ENCODE data around the gene HOXD10.

The HOXD10 gene

GRCh38 chr2:176137252-176137580 lies 20.6 kb downstream of the HOXD10 start:
- no peak for DNase-seq

- DNase-seq: no peak
Observed at GRCh38 chr2:176137906-176138305, 21.3 kb downstream of the HOXD10 start.

- no peak for DNase-seq
Observed at GRCh38 chr2:176138526-176138922, 21.9 kb downstream of the HOXD10 start.

- DNase-seq: no peak
Observed at GRCh38 chr2:176138923-176139660, 22.5 kb downstream of the HOXD10 start.

- no peak for DNase-seq
Observed at GRCh38 chr2:176139661-176140512, 23.3 kb downstream of the HOXD10 start.

GRCh38 chr2:176140513-176141317 lies 24.1 kb downstream of the HOXD10 start:
- peak; percentile 53 for DNase-seq

- DNase-seq: no peak
Observed at GRCh38 chr2:176142281-176142680, 25.7 kb downstream of the HOXD10 start.

GRCh38 chr2:176145085-176145969 lies 28.7 kb downstream of the HOXD10 start:
- no peak for DNase-seq

- no peak for DNase-seq
Observed at GRCh38 chr2:176146101-176146500, 29.5 kb downstream of the HOXD10 start.

GRCh38 chr2:176146645-176147044 lies 30.1 kb downstream of the HOXD10 start:
- DNase-seq: no peak

- no peak for DNase-seq
Observed at GRCh38 chr2:176147210-176147799, 30.7 kb downstream of the HOXD10 start.

GRCh38 chr2:176147800-176148496 lies 31.4 kb downstream of the HOXD10 start:
- no peak for DNase-seq

- no peak for DNase-seq
Observed at GRCh38 chr2:176148751-176149421, 32.3 kb downstream of the HOXD10 start.

- DNase-seq: no peak
Observed at GRCh38 chr2:176149481-176149938, 32.9 kb downstream of the HOXD10 start.

- no peak for DNase-seq
Observed at GRCh38 chr2:176149939-176150583, 33.5 kb downstream of the HOXD10 start.

GRCh38 chr2:176150584-176151441 lies 34.2 kb downstream of the HOXD10 start:
- no peak for DNase-seq

- no peak for DNase-seq
Observed at GRCh38 chr2:176151442-176152287, 35.1 kb downstream of the HOXD10 start, which contains the start of gene HOXD4. HOXD4 (plus strand) TSS chr2:176151550; CDS start chr2:176151634, 84 bp downstream.

All from CD4-positive, alpha-beta T cell treated with Interleukin-15 for 1 hour (primary cell).